WERI-Rb-1 (cell line): ENCODE measurements around the gene KCNK5.

ENCODE experiments used
- DNase-seq: peaks from one replicate; pipeline ENCODE4 v3.0.0-alpha.2; 2020
- H3K27ac ChIP-seq: fragments of 250-450 bp; sonication (Bioruptor Pico); 2 replicates; pipeline ENCODE4 v1.5.1; 2020; ENCODE audit warnings: mild to moderate bottlenecking, moderate library complexity
- H3K27me3 ChIP-seq: fragments of 250-450 bp; sonication (Bioruptor Pico); 2 replicates; pipeline ENCODE4 v1.5.1; 2021; ENCODE audit warnings: mild to moderate bottlenecking, low read depth, moderate library complexity; ENCODE audit not compliant: insufficient read depth, severe bottlenecking
- H3K36me3 ChIP-seq: fragments of 250-450 bp; sonication (Bioruptor Pico); 2 replicates; pipeline ENCODE4 v1.5.1; 2020; ENCODE audit warnings: mild to moderate bottlenecking, moderate library complexity
- H3K4me3 ChIP-seq: 2 replicates; pipeline ENCODE4 v1.5.1; 2011; ENCODE audit warnings: low read depth, mild to moderate bottlenecking, control low read depth, low read length
- H3K9me3 ChIP-seq: fragments of 250-450 bp; sonication (Bioruptor Pico); 2 replicates; pipeline ENCODE4 v1.5.1; 2021; ENCODE audit warnings: mild to moderate bottlenecking, moderate library complexity; ENCODE audit not compliant: severe bottlenecking
- TF ChIP-seq, protein P1 (sequence below): IDR thresholded peaks from 2 replicates; pipeline ENCODE4 v1.5.1; 2011; ENCODE audit warnings: low read depth, mild to moderate bottlenecking, control low read depth, inconsistent platforms, low read length

Gene KCNK5

GRCh38 chr6:39209360-39209811, 19.9 kb downstream of the KCNK5 start:
- Histone ChIP-seq H3K4me3 (no peak overlapping the region), H3K36me3 (no peaks in the 10 kb centered on the region), H3K9me3 (no peaks in the 10 kb centered on the region), H3K27me3 (no peaks in the 10 kb centered on the region), H3K27ac (peak overlapping the region; percentile 74)
- no peak for DNase-seq
- TF ChIP-seq, protein P1, sequence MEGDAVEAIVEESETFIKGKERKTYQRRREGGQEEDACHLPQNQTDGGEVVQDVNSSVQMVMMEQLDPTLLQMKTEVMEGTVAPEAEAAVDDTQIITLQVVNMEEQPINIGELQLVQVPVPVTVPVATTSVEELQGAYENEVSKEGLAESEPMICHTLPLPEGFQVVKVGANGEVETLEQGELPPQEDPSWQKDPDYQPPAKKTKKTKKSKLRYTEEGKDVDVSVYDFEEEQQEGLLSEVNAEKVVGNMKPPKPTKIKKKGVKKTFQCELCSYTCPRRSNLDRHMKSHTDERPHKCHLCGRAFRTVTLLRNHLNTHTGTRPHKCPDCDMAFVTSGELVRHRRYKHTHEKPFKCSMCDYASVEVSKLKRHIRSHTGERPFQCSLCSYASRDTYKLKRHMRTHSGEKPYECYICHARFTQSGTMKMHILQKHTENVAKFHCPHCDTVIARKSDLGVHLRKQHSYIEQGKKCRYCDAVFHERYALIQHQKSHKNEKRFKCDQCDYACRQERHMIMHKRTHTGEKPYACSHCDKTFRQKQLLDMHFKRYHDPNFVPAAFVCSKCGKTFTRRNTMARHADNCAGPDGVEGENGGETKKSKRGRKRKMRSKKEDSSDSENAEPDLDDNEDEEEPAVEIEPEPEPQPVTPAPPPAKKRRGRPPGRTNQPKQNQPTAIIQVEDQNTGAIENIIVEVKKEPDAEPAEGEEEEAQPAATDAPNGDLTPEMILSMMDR = no peak

DNA sequence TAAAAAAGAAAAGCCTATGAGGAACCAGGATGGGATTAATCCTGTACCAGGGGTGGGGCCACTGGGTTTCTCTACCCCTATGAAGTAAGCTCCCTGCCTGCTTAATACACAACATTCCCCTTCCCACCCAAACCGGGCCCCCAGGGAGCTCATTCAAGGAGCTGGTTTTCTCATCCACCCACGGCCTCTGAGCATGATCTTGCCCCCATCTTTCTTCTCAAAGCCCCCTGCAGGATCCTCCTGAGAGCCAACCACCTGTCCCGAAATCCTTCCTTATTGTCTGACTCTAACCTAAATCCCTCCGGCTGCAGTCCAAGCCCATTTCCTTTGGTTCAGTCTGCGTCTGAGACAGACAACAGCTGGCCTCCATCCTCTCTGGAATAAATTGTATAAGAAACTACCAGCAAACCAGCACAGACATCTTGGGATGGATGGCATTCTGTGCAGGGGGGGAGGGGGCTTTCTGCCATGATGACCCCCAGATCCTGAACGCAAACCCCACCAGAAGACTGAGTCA, 21.0 kb downstream of the KCNK5 start:
- DNase-seq = peak; percentile 90
- H3K27me3 ChIP-seq = no peaks in the 10 kb centered on the region
- H3K9me3 ChIP-seq = no peaks in the 10 kb centered on the region
- H3K36me3 ChIP-seq = no peaks in the 10 kb centered on the region
- peak overlapping the region; percentile 74 for H3K27ac ChIP-seq
- TF ChIP-seq, protein P1 = no peak
- no peak overlapping the region for H3K4me3 ChIP-seq

- no peak for DNase-seq
- Histone ChIP-seq H3K4me3 (no peak overlapping the region), H3K36me3 (no peaks in the 10 kb centered on the region), H3K27me3 (no peaks in the 10 kb centered on the region), H3K9me3 (no peaks in the 10 kb centered on the region), H3K27ac (peak overlapping the region; percentile 74)
- TF ChIP-seq, protein P1 = no peak
Observed at GRCh38 chr6:39207416-39208222, 21.7 kb downstream of the KCNK5 start.

DNA sequence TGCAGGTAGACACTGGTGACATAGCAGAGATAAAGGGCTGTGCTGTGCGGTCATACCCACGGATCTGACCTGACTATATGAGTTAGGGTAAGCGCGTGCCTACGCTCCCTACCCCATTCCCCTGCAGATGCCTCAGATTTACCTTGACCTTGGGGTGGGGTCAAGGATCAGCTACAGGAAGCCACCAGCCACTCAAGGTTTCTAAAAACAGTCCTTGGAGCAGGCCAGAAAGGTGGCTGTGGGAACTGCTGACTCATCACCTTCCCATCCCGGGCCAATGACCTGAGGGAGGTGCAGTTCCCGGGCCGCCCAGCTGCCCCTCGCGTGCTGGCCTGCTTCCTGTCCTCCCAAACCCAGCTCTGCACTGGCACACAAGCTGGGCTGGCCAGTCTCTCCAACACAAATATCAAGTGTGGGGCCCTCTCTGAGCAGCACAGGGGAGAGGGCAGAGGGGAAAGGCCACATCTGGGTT, 23.0 kb downstream of the KCNK5 start:
- DNase-seq = no peak
- H3K4me3 ChIP-seq = no peak overlapping the region
- TF ChIP-seq, protein P1 = no peak
- H3K27ac ChIP-seq = peak overlapping the region; percentile 75
- no peaks in the 10 kb centered on the region for H3K27me3 ChIP-seq
- no peaks in the 10 kb centered on the region for H3K9me3 ChIP-seq
- H3K36me3 ChIP-seq = no peaks in the 10 kb centered on the region

DNA sequence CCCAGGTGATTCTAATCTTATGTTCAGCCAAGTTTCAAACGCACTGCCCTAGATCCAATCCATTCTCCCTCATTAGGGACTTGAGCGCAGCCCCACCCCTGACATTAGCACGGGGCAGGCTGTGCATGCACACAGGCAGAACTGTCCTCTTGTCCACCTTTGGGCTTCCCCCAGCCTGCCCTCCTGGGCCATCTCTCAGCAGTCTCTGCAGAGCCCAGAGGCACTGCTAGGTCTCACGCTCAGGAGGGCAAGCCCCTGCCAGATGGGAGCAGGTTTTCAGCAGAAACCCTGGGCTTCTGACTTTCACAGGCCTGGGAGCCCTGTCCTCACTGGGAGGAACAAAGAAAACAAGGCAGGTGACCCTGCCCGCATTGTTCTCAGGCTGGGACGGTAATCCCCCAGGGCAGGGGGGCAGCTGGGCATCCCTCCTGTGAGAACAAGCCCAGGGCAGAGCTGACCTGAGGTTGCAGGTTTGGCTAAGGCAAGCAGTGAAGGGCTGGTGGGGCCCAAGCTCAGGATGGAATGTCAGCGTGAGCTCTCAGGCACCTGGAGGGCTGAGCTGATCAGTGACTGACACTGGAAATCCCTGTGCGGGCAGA, 24.5 kb downstream of the KCNK5 start:
- peak; percentile 77 for DNase-seq
- H3K27ac ChIP-seq = peak overlapping the region; percentile 75
- H3K27me3 ChIP-seq = no peaks in the 10 kb centered on the region
- TF ChIP-seq, protein P1 = no peak
- no peaks in the 10 kb centered on the region for H3K9me3 ChIP-seq
- no peak overlapping the region for H3K4me3 ChIP-seq
- H3K36me3 ChIP-seq = no peaks in the 10 kb centered on the region
